IPS-18a (cell line): Measurements from ENCODE around the gene OR5A2.
"Not testable (repeated sequence)": the region's sequence is repeated elsewhere in the genome, so short reads cannot be mapped to it uniquely, and the experiment has no call there.

Source experiments
- H3K27ac ChIP-seq: one replicate; pipeline ENCODE4 v1.5.1; 2013; ENCODE audit warnings: low read length
- H3K27me3 ChIP-seq: one replicate; pipeline ENCODE4 v1.6.1; 2013; ENCODE audit warnings: mild to moderate bottlenecking, low read length; ENCODE audit not compliant: control insufficient read depth, insufficient read depth
- H3K36me3 ChIP-seq: one replicate; pipeline ENCODE4 v1.6.1; 2013; ENCODE audit warnings: low read depth, low read length; ENCODE audit not compliant: control insufficient read depth
- H3K4me1 ChIP-seq: one replicate; pipeline ENCODE4 v1.6.1; 2013; ENCODE audit warnings: low read depth, low read length; ENCODE audit not compliant: control insufficient read depth
- H3K4me3 ChIP-seq: one replicate; pipeline ENCODE4 v1.5.1; 2013; ENCODE audit warnings: low read length
- H3K9ac ChIP-seq: one replicate; pipeline ENCODE4 v1.6.1; 2013; ENCODE audit warnings: mild to moderate bottlenecking, low read length, moderate library complexity
- H3K9me3 ChIP-seq: one replicate; pipeline ENCODE4 v1.6.1; 2013; ENCODE audit warnings: low read depth, low read length; ENCODE audit not compliant: control insufficient read depth

OR5A2 gene, protein sequence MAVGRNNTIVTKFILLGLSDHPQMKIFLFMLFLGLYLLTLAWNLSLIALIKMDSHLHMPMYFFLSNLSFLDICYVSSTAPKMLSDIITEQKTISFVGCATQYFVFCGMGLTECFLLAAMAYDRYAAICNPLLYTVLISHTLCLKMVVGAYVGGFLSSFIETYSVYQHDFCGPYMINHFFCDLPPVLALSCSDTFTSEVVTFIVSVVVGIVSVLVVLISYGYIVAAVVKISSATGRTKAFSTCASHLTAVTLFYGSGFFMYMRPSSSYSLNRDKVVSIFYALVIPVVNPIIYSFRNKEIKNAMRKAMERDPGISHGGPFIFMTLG

DNA sequence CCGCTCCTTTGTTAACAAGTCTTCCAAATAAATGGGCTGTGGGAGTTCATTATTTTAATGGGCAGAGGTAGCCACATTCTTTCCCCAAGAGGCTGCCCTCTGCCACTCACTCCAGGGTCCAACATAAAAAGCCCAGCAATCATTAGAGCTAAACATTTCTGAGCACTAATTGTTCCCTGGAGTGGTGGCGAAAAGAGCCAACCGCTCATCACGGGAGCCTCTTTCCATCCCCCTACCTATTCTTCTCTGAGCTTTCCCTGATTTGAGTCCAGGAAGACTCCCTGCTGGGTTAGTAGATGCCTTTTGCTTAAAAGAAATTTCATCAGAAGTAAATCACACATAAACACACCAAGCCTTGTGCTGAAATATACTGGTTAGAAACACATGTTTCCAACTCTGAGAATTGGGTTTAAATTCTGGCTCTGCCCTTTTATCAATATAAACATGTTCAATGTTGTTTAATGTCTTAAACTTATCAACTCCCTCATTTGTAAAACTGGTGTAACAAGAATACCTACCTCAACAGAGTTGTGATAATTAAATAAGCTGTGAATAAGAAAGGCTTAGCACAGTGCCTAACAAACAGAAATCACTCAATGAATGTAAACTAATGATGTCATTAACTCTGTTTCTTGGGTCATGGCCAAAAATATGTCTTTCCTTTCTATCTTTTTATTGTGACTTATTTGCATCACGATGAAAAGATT, at the start of gene OR5A2:
TSS of gene OR5A2 (minus strand) at position 53 of the 707 bp plus-strand sequence. CDS start 3,460 bp downstream, outside the sequence.
- Histone ChIP-seq H3K9ac (peak within 1 kb of the TSS; percentile 38), H3K27ac (peak within 1 kb of the TSS; percentile 67), H3K4me3 (peak within 1 kb of the TSS; percentile 42)

DNA sequence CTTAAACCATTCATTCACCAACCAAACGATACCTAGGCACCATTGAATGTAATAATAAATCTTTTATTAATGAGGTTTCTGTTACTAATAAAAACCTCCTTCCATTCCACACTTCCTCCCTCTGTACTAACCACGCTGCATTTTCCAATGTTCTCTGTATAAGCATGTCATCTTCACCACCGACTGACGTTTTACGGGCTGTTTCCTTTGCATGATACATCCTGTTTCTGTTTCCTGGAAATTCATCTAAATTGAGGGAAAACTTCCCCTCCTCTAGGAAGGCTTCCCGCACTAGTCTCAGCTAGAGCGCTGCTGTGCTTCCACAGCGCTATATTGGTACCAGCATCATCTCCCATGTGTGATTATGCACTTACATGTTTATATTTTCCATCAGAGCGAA, 49.0 kb upstream of the OR5A2 start:
- no peaks in the 10 kb centered on the region for H3K27me3 ChIP-seq
- H3K4me1 ChIP-seq, result no peaks in the 10 kb centered on the region
- H3K27ac ChIP-seq, result no peak overlapping the region
- H3K9me3 ChIP-seq, result no peaks in the 10 kb centered on the region
- H3K4me3 ChIP-seq, result no peak overlapping the region
- H3K36me3 ChIP-seq, result no peaks in the 10 kb centered on the region
- H3K9ac ChIP-seq, result no peak overlapping the region

More for the DNA sequence above, at the start of gene OR5A2:
- Histone ChIP-seq H3K9me3 (no peaks in the 10 kb centered on the region), H3K4me1 (peaks cover 28% of the 10 kb centered on the region), H3K27me3 (no peaks in the 10 kb centered on the region), H3K36me3 (no peaks in the 10 kb centered on the region)

DNA sequence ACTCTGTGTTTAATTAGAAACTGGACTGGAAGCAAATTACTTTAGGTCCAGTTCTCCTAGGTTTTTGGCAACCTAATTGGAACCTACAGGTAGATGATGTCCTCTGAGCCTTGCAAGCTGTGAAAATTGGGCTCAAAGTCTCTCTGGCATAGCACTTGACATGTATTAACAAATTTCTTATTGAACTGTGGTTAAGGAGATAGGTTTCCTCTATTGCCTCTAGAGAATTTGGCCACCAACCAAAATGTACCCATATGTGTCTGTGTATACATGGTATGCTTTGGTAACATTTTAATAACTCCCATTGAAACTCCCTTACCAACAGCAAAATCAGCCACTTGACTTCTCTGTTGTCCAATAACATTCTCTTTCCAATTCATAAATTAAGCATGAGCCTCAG, 46.8 kb upstream of the OR5A2 start, which contains the start of gene OR4D10:
TSS of gene OR4D10 (plus strand) at position 301 of the 400 bp plus-strand sequence. CDS start 4,115 bp downstream, outside the sequence.
- H3K36me3 ChIP-seq, result no peaks in the 10 kb centered on the region
- H3K27me3 ChIP-seq, result no peaks in the 10 kb centered on the region
- H3K27ac ChIP-seq, result no peak within 1 kb of the TSS
- no peaks in the 10 kb centered on the region for H3K9me3 ChIP-seq
- H3K4me3 ChIP-seq, result no peak within 1 kb of the TSS
- no peaks in the 10 kb centered on the region for H3K4me1 ChIP-seq
- H3K9ac ChIP-seq, result no peak within 1 kb of the TSS

DNA sequence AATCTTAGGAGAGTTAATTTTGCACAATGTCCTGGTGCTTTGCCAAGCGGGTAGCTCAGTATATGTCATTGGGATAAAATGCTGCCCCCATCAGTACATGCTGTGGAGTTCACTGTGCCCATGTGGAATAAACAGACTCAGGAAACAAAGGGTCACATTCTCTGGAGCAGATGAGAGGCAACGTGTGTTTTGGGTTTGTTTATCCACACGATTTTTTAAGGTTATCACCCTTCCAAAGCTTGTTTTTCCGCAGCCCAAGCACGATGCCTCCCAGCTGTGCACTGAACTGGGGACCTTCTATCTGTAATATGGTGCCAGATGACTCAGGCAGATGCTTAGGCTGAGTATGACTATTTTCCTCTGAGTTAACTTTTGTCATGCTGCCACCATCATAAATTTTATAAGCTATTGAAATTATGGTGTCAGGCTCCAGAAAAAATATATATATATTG, 37.0 kb upstream of the OR5A2 start:
- H3K36me3 ChIP-seq, result no peaks in the 10 kb centered on the region

DNA sequence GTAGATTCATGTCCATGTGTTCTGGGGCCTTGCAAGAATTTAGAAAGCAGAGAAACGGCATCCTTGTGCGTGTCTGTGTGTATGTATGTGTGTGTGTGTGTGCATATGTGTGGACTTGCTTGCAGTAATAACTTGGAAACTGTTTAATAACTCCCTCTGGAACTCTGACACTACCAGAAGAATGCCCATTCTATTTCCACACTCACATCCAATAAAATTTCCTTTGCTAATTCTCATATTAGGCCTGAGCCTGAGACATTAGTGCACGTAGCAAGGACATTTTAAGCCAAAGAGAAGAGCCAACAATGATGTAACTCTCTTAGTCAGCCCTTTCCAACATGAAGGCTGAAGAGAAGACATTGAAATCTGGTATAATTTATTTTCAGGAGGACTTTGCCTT, 33.7 kb upstream of the OR5A2 start:
- H3K27me3 ChIP-seq, result no peaks in the 10 kb centered on the region
- H3K4me1 ChIP-seq, result no peaks in the 10 kb centered on the region
- no peak overlapping the region for H3K9ac ChIP-seq
- H3K27ac ChIP-seq, result no peak overlapping the region
- no peaks in the 10 kb centered on the region for H3K36me3 ChIP-seq
- H3K4me3 ChIP-seq, result no peak overlapping the region
- no peaks in the 10 kb centered on the region for H3K9me3 ChIP-seq

More for the DNA sequence above, 37.0 kb upstream of the OR5A2 start:
- Histone ChIP-seq H3K27me3 (no peaks in the 10 kb centered on the region), H3K4me3 (no peak overlapping the region), H3K9me3 (no peaks in the 10 kb centered on the region), H3K27ac (no peak overlapping the region), H3K9ac (no peak overlapping the region), H3K4me1 (no peaks in the 10 kb centered on the region)

DNA sequence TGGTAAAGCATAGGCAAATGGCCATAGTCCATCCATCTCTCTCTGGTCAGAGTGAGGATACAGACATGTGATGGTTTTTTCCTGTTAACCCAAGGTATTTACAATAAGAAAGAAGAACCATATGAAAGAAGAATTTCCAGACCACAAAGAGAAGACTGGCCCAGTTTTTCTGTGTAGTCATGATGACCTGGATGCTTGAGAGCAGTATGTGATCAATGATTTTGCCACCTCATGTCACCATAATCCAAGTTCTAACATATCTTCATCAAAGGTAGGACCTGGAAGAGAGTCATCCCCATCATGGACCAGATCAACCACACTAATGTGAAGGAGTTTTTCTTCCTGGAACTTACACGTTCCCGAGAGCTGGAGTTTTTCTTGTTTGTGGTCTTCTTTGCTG, 30.4 kb upstream of the OR5A2 start, which contains the start of gene OR4D6:
TSS of gene OR4D6 (plus strand) at position 301 of the 400 bp plus-strand sequence. CDS start at position 301, 0 bp downstream.
- no peaks in the 10 kb centered on the region for H3K4me1 ChIP-seq
- no peak within 1 kb of the TSS for H3K9ac ChIP-seq
- H3K36me3 ChIP-seq, result no peaks in the 10 kb centered on the region
- H3K9me3 ChIP-seq, result no peaks in the 10 kb centered on the region
- H3K4me3 ChIP-seq, result no peak within 1 kb of the TSS
- no peaks in the 10 kb centered on the region for H3K27me3 ChIP-seq
- H3K27ac ChIP-seq, result no peak within 1 kb of the TSS

DNA sequence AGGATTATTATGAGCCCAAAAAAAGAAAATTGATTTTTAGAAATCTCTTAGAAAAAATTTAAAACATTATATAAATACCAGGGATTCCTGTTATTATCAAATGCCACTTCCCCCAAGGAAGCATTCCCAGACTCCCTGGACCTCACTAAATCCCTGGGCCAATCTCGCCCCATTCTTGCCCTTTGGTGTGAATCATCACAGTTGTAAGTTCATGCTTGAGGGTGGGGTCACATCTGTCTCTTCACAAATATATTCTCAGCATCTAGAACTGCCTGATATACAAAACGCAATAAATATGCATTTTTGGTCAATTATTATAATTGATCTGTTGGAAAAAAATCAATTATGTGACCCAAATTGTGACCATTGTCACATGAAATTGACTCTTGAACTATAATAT, 22.3 kb upstream of the OR5A2 start:
- Histone ChIP-seq H3K27ac (no peak overlapping the region), H3K36me3 (no peaks in the 10 kb centered on the region), H3K4me1 (no peaks in the 10 kb centered on the region), H3K4me3 (no peak overlapping the region), H3K27me3 (no peaks in the 10 kb centered on the region), H3K9ac (no peak overlapping the region), H3K9me3 (no peaks in the 10 kb centered on the region)

DNA sequence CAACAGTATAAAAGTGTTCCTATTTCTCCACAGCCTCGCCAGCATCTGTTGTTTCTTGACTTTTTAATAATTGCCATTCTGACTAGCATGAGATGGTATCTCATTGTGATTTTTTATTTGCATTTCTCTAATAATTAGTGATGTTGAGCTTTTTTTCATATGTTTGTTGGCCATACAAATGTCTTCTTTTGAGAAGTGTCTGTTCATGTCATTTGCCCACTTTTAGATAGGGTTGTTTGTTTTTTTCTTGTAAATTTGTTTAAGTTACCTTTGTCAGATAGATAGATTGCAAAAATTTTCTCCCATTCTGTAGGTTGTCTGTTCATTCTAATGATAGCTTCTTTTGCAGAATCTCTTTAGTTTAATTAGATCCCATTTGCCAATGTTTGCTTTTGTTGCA, 19.4 kb upstream of the OR5A2 start:
- H3K27me3 ChIP-seq, H3K36me3 ChIP-seq, H3K9me3 ChIP-seq, H3K27ac ChIP-seq, H3K4me1 ChIP-seq, H3K4me3 ChIP-seq, H3K9ac ChIP-seq: not testable (repeated sequence)

DNA sequence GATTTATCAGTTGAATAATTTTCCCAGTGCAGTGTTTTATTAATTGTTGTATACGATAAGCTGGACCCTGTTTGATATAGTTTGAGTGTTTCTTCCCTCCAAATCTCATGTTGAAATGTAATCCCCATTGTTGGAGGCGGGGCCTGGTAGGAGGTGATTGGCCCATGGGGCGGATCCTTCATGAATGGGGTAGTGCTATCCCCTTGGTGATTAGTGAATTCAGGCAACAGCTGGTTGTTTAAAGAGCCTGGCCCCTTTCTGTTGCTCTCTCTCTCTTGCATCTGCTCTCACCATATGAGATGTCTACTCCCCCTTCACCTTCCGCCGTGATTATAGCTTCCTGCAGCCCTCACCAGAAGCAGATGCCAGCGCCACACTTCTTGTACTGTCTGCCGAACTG, 11.6 kb upstream of the OR5A2 start:
- no peaks in the 10 kb centered on the region for H3K27me3 ChIP-seq
- H3K9ac ChIP-seq, result no peak overlapping the region
- peaks cover 2% of the 10 kb centered on the region for H3K4me1 ChIP-seq
- H3K36me3 ChIP-seq, result no peaks in the 10 kb centered on the region
- H3K27ac ChIP-seq, result no peak overlapping the region
- H3K9me3 ChIP-seq, result no peaks in the 10 kb centered on the region
- H3K4me3 ChIP-seq, result no peak overlapping the region

DNA sequence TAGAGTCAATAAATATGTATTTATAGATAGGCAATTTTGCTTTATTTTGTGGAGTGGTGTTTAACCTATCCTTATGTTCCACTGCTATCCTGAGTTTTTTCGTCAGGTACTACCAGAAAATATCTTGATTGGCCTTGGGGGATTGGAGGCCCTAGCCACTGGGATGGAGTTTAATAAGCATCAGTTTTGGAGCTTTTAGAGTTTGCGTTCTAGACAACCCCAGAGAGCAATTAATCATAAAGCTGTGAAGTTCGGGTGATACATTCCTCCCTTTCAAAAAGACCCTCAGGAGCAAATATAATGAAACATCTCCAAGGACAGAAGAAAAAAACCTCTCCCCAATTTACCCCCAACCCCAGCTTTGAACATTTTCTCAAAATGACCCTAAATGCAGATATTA, 10.0 kb upstream of the OR5A2 start, which contains the start of gene OR5A1:
TSS of gene OR5A1 (plus strand) at position 301 of the 400 bp plus-strand sequence. CDS start 6,700 bp downstream, outside the sequence.
- H3K27me3 ChIP-seq, result no peaks in the 10 kb centered on the region
- H3K27ac ChIP-seq, result no peak within 1 kb of the TSS
- no peak within 1 kb of the TSS for H3K4me3 ChIP-seq
- peaks cover 2% of the 10 kb centered on the region for H3K4me1 ChIP-seq
- H3K9ac ChIP-seq, result no peak within 1 kb of the TSS
- no peaks in the 10 kb centered on the region for H3K36me3 ChIP-seq
- H3K9me3 ChIP-seq, result no peaks in the 10 kb centered on the region

DNA sequence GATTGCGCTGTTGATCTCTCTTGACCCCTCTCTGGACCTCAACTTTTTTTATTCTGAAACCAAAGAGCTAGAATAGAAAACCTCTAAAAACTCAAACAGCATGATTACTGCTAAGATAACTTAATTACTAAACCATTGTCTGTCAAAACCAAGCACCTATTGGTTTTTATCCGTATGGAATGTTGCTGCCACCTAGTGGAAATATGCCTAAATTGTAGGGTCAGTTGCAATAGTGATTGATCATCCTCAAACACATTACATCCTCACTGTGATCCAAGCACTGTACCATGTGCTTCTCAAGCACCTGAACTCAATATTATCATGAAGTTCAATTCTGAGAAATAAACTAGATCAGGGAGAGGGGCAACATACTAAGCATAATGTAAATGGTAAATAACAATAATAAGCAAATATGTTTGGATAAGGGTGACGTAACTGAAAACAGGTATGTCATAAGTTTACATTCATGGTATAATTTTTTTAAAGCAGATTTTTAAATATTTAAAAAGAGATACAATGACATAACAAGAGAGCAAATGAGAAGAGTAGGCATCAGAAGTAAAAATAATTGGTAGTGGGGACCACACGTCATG, 3.8 kb upstream of the OR5A2 start:
- no peaks in the 10 kb centered on the region for H3K27me3 ChIP-seq
- H3K27ac ChIP-seq, result no peak overlapping the region
- no peaks in the 10 kb centered on the region for H3K9me3 ChIP-seq
- no peak overlapping the region for H3K9ac ChIP-seq
- H3K36me3 ChIP-seq, result no peaks in the 10 kb centered on the region
- H3K4me3 ChIP-seq, result no peak overlapping the region
- peaks cover 24% of the 10 kb centered on the region for H3K4me1 ChIP-seq
